Neuronal stem cell (in vitro differentiated cells): ENCODE results near the gene SVIL.
A peak's percentile ranks its signal among the peaks of the same experiment; 100 is the strongest.

Source experiments
- DNase-seq: peaks from one replicate; pipeline ENCODE4 v3.0.0-alpha.2; 2013; ENCODE audit warnings: low spot score
- H2AFZ ChIP-seq: one replicate; pipeline ENCODE4 v1.6.1; 2013; ENCODE audit warnings: mild to moderate bottlenecking, low read length, inconsistent platforms
- H2AK5ac ChIP-seq: 2 replicates; pipeline ENCODE4 v1.6.1; 2013; ENCODE audit warnings: low read depth, mild to moderate bottlenecking, inconsistent platforms, low read length, moderate library complexity, mixed read lengths
- H2BK120ac ChIP-seq: 2 replicates; pipeline ENCODE4 v1.6.1; 2013; ENCODE audit warnings: low read depth, mild to moderate bottlenecking, inconsistent platforms, low read length, moderate library complexity, mixed read lengths
- H2BK12ac ChIP-seq: one replicate; pipeline ENCODE4 v1.6.1; 2013; ENCODE audit warnings: low read length, inconsistent platforms
- H2BK15ac ChIP-seq: 2 replicates; pipeline ENCODE4 v1.6.1; 2013; ENCODE audit warnings: mild to moderate bottlenecking, low read length, inconsistent platforms, mixed read lengths
- H2BK5ac ChIP-seq: one replicate; pipeline ENCODE4 v1.6.1; 2013; ENCODE audit warnings: inconsistent platforms, mild to moderate bottlenecking, low read length, moderate library complexity
- H3K14ac ChIP-seq: one replicate; pipeline ENCODE4 v1.6.1; 2013; ENCODE audit warnings: low read length, inconsistent platforms
- H3K18ac ChIP-seq: 2 replicates; pipeline ENCODE4 v1.6.1; 2013; ENCODE audit warnings: low read length, inconsistent platforms
- H3K23ac ChIP-seq: 2 replicates; pipeline ENCODE4 v1.6.1; 2013; ENCODE audit warnings: low read depth, mild to moderate bottlenecking, mixed read lengths, low read length, inconsistent platforms; ENCODE audit not compliant: poor library complexity
- H3K27ac ChIP-seq: replicated peaks from 3 replicates; pipeline ENCODE4 v1.5.1; 2013; ENCODE audit warnings: low read length, inconsistent platforms
- H3K27me3 ChIP-seq, 3 experiments: 2 replicates each; pipeline ENCODE4 v1.6.1; 2013; ENCODE audit warnings: low read length in 3 of 3, mild to moderate bottlenecking in 2 of 3, inconsistent platforms in 1 of 3, low read depth in 1 of 3, mixed read lengths in 1 of 3, moderate library complexity in 1 of 3; ENCODE audit not compliant: control insufficient read depth in 3 of 3, insufficient read depth in 3 of 3
- H3K36me3 ChIP-seq, 2 donors: replicated peaks in 1 of 2; 2 replicates each; pipeline ENCODE4 v1.6.1; 2013; ENCODE audit warnings: low read length in 2 of 2; ENCODE audit not compliant: control insufficient read depth in 2 of 2, insufficient read depth in 2 of 2
- H3K4ac ChIP-seq: 2 replicates; pipeline ENCODE4 v1.6.1; 2013; ENCODE audit warnings: inconsistent platforms, mild to moderate bottlenecking, low read length, moderate library complexity
- H3K4me1 ChIP-seq, 2 donors: 1 replicate in 1 of 2; 2 replicates in 1 of 2; pipeline ENCODE4 v1.6.1; 2013; ENCODE audit warnings: low read length in 2 of 2, low read depth in 1 of 2; ENCODE audit not compliant: control insufficient read depth in 2 of 2, insufficient read depth in 1 of 2
- H3K4me2 ChIP-seq: one replicate; pipeline ENCODE4 v1.6.1; 2013; ENCODE audit warnings: mild to moderate bottlenecking, low read length, inconsistent platforms; ENCODE audit not compliant: insufficient read depth, poor library complexity, severe bottlenecking
- H3K4me3 ChIP-seq, 2 donors: 2 replicates each; pipeline ENCODE4 v1.5.1; 2013; ENCODE audit warnings: low read length in 2 of 2, mild to moderate bottlenecking in 2 of 2, inconsistent platforms in 1 of 2, moderate library complexity in 1 of 2
- H3K79me1 ChIP-seq: one replicate; pipeline ENCODE4 v1.6.1; 2013; ENCODE audit warnings: low read depth, mild to moderate bottlenecking, inconsistent platforms, low read length, moderate library complexity
- H3K9ac ChIP-seq: one replicate; pipeline ENCODE4 v1.6.1; 2013; ENCODE audit warnings: mild to moderate bottlenecking, low read depth, low read length, inconsistent platforms; ENCODE audit not compliant: poor library complexity
- H3K9me3 ChIP-seq, 2 donors: replicated peaks in 1 of 2; 2 replicates each; pipeline versions ENCODE3 to v1.6.1; 2013; ENCODE audit warnings: low read length in 2 of 2, mild to moderate bottlenecking in 2 of 2, inconsistent platforms in 1 of 2, low read depth in 1 of 2, mixed read lengths in 1 of 2, moderate library complexity in 1 of 2; ENCODE audit not compliant: control insufficient read depth in 2 of 2, insufficient read depth in 1 of 2
- H4K8ac ChIP-seq: one replicate; pipeline ENCODE4 v1.6.1; 2013; ENCODE audit warnings: low read depth, mild to moderate bottlenecking, inconsistent platforms, low read length, moderate library complexity
- H4K91ac ChIP-seq: one replicate; pipeline ENCODE4 v1.6.1; 2013; ENCODE audit warnings: low read length, low read depth, mild to moderate bottlenecking, inconsistent platforms; ENCODE audit not compliant: poor library complexity
- WGBS, 2 donors: extraction: QIAGEN DNeasy Blood & Tissue Kit; methylation state at CpG; one replicate each; pipeline ENCODE4 v1.1.7; 2013; ENCODE audit warnings: missing lambda C conversion rate in 2 of 2, mixed read lengths in 1 of 2; ENCODE audit not compliant: insufficient read length in 2 of 2, insufficient replicate concordance in 1 of 2; ENCODE audit errors: extremely low coverage in 2 of 2; 5-methylcytosine and 5-hydroxymethylcytosine counted together

The SVIL gene

DNA sequence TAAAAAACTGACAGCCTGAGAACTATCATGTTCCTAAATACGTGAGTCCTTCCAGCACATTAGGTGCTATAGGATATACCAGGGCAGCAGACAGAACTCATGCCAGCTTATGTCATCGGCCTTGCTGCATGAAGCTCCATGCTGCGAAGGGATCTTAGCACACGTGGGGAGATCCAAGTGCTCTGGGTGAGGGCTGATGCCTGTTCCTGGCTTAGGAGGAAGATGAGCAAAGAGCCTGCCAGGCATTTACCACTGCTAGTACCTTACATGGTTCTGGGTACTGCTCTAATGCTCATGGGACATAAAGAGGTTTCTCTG, 43.2 kb downstream of the SVIL start:
- H3K4me1 ChIP-seq: peaks cover 14 to 24% of the 10 kb centered on the region in 2 donors
- no peak overlapping the region for H4K91ac ChIP-seq
- H2BK5ac ChIP-seq: no peak overlapping the region
- no peak overlapping the region for H3K18ac ChIP-seq
- no peak overlapping the region for H2BK15ac ChIP-seq
- H3K23ac ChIP-seq: no peak overlapping the region
- no CpG with 5 or more reads among the region's 4 CpGs for WGBS, 2 donors
- no peaks in the 10 kb centered on the region for H3K27me3 ChIP-seq
- H2AFZ ChIP-seq: no peak overlapping the region
- no peak overlapping the region for H3K4me3 ChIP-seq
- DNase-seq: no peak
- H3K9ac ChIP-seq: no peak overlapping the region
- H3K27ac ChIP-seq: no peak overlapping the region
- H2BK120ac ChIP-seq: no peak overlapping the region
- no peak overlapping the region for H4K8ac ChIP-seq
- no peak overlapping the region for H3K14ac ChIP-seq
- H3K9me3 ChIP-seq: no peaks in the 10 kb centered on the region
- H3K4ac ChIP-seq: no peak overlapping the region
- H2AK5ac ChIP-seq: no peak overlapping the region
- H3K4me2 ChIP-seq: no peak overlapping the region
- no peaks in the 10 kb centered on the region for H3K36me3 ChIP-seq
- no peak overlapping the region for H2BK12ac ChIP-seq
- no peaks in the 10 kb centered on the region for H3K79me1 ChIP-seq

- Histone ChIP-seq H2AK5ac (no peak overlapping the region), H3K79me1 (no peaks in the 10 kb centered on the region), H3K4me3 (no peak overlapping the region), H3K4ac (no peak overlapping the region), H3K18ac (no peak overlapping the region), H2BK12ac (no peak overlapping the region), H4K8ac (no peak overlapping the region), H2BK5ac (no peak overlapping the region), H2BK15ac (no peak overlapping the region), H2BK120ac (no peak overlapping the region), H2AFZ (no peak overlapping the region), H3K27me3 (no peaks in the 10 kb centered on the region), H3K4me1 (peaks cover 16 to 25% of the 10 kb centered on the region in 2 donors), H3K9me3 (no peaks in the 10 kb centered on the region), H3K9ac (no peak overlapping the region), H3K4me2 (no peak overlapping the region), H3K27ac (no peak overlapping the region), H3K23ac (no peak overlapping the region), H3K36me3 (no peaks in the 10 kb centered on the region), H3K14ac (no peak overlapping the region), H4K91ac (no peak overlapping the region)
- WGBS, 2 donors: no CpG with 5 or more reads among the region's 2 CpGs
- DNase-seq: no peak
These were observed 43.7 kb downstream of the SVIL start for GRCh38 chr10:29590915-29591650.

- Histone ChIP-seq H3K36me3 (peaks cover 0 to 1% of the 10 kb centered on the region in 2 donors), H3K18ac (peak overlapping the region; percentile 83), H3K79me1 (peaks cover 6% of the 10 kb centered on the region), H3K4ac (no peak overlapping the region), H4K91ac (no peak overlapping the region), H3K9ac (no peak overlapping the region), H2BK120ac (no peak overlapping the region), H2AFZ (no peak overlapping the region), H2BK5ac (no peak overlapping the region), H3K9me3 (no peaks in the 10 kb centered on the region), H3K4me1 (peaks cover 20 to 33% of the 10 kb centered on the region in 2 donors), H3K23ac (no peak overlapping the region), H3K27me3 (no peaks in the 10 kb centered on the region), H2BK12ac (no peak overlapping the region), H3K14ac (no peak overlapping the region), H4K8ac (no peak overlapping the region), H2BK15ac (no peak overlapping the region), H3K4me2 (no peak overlapping the region), H2AK5ac (no peak overlapping the region), H3K27ac (no peak overlapping the region), H3K4me3 (no peak overlapping the region)
- no CpG with 5 or more reads among the region's 14 CpGs for WGBS, 2 donors
- no peak for DNase-seq
These were observed 45.9 kb downstream of the SVIL start for GRCh38 chr10:29588629-29589421.
